ENCODE measurements around the gene MAMLD1.

Gene MAMLD1

DNA sequence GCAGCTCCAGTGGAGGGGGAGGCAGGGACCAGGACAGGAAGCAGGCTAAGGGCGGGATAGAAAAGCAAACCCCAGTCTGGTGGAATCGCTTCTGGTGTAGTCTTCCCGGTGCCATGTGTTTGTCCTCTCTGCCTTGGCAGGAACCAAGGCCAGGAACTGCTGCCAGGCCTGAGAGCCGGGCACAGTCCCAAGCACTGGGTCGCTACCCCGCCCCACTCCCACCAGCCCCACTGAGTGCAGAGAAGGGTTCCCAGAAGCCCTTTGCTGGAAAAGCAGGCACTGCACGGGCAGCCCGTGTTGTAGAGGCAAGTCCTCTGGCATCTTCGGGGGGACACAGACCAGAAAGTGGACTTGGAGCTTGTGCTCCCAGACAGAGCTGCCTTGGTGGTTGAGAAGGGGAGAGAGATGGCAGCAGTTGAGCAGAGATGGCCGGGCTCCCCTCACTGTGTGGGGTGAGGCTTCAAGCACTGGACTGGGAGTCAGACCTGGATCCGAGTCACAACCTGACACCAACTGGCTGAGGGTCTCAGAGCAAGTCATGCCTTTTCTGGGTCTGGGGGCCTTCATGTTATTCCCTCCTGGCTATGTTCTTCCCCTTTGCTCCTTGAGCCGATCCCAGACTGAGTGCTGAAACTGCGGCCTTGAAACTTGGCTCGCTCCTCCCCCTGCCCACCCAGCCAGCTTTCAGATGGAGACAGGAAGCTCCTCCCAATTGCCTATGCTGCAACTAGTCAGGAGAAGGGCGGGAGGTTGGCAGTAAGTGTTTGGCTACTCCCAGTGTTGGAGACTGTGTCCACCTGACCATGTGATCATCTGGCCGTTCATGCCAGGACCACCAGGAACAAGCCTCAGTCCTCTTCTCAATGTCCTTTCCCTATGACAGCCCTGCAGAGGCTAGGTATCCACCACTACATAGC, 145.6 kb downstream of the MAMLD1 start:
- H3F3A ChIP-seq (ENCODE audit: insufficient read depth, low read length): no peaks in the 10 kb centered on the region
- no peaks in the 10 kb centered on the region for H3K9me2 ChIP-seq (ENCODE audit: low read depth, low read length)
- no peaks in the 10 kb centered on the region for H3K9me3 ChIP-seq (ENCODE audit: low read length)
- H3K9ac ChIP-seq (ENCODE audit: low read length): no peak overlapping the region
- TF ChIP-seq, protein P1, sequence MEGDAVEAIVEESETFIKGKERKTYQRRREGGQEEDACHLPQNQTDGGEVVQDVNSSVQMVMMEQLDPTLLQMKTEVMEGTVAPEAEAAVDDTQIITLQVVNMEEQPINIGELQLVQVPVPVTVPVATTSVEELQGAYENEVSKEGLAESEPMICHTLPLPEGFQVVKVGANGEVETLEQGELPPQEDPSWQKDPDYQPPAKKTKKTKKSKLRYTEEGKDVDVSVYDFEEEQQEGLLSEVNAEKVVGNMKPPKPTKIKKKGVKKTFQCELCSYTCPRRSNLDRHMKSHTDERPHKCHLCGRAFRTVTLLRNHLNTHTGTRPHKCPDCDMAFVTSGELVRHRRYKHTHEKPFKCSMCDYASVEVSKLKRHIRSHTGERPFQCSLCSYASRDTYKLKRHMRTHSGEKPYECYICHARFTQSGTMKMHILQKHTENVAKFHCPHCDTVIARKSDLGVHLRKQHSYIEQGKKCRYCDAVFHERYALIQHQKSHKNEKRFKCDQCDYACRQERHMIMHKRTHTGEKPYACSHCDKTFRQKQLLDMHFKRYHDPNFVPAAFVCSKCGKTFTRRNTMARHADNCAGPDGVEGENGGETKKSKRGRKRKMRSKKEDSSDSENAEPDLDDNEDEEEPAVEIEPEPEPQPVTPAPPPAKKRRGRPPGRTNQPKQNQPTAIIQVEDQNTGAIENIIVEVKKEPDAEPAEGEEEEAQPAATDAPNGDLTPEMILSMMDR (IDR thresholded peaks at IDR 0.05; ENCODE audit: low read length): no peak
- TF ChIP-seq EZH2 (IDR thresholded peaks at IDR 0.05; ENCODE audit: borderline replicate concordance, low read length): no peak
- no peaks in the 10 kb centered on the region for H3K4me1 ChIP-seq (ENCODE audit: insufficient read depth, low read length, severe bottlenecking)
- H4K20me1 ChIP-seq (ENCODE audit: insufficient read depth, low read length): no peaks in the 10 kb centered on the region
- no peak overlapping the region for H3K27ac ChIP-seq (ENCODE audit: low read depth, low read length, poor library complexity, severe bottlenecking)
- H3K4me3 ChIP-seq (ENCODE audit: low read depth, low read length, poor library complexity, severe bottlenecking): no peak overlapping the region
- no peaks in the 10 kb centered on the region for H3K79me2 ChIP-seq (ENCODE audit: insufficient read depth, low read length)
- no peak overlapping the region for H2AFZ ChIP-seq (ENCODE audit: low read length)
- no peak overlapping the region for H3K4me2 ChIP-seq (ENCODE audit: low read length)
- H3K27me3 ChIP-seq (ENCODE audit: insufficient read depth, low read length): no peaks in the 10 kb centered on the region
- no peaks in the 10 kb centered on the region for H3K36me3 ChIP-seq (ENCODE audit: insufficient read depth, low read length)

DNA sequence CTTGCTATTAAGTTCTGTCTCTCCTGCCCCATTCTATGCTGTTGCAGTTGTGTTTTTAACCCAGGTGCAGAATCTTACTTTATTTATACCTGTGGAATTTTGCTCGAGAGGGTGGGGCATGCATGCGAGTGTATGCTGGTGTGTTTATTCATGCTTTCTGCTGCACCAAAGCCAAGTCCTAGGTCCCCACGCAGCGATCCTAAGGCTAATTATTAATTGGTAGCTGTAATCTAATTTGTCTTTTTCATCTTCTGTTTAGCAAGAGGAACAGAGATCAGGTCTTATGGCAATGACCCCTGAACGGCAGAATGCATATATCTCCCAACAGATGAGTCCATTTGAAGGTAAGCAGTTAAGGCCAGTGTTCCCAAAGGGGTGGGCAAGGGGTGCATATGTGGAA, 146.6 kb downstream of the MAMLD1 start:
- Histone ChIP-seq H3K79me2 (ENCODE audit: insufficient read depth, low read length) (no peaks in the 10 kb centered on the region), H2AFZ (ENCODE audit: low read length) (no peak overlapping the region), H3K9me2 (ENCODE audit: low read depth, low read length) (no peaks in the 10 kb centered on the region), H3K9me3 (ENCODE audit: low read length) (no peaks in the 10 kb centered on the region), H3K4me2 (ENCODE audit: low read length) (no peak overlapping the region), H3K4me3 (ENCODE audit: low read depth, low read length, poor library complexity, severe bottlenecking) (no peak overlapping the region), H3K27me3 (ENCODE audit: insufficient read depth, low read length) (no peaks in the 10 kb centered on the region), H3K36me3 (ENCODE audit: insufficient read depth, low read length) (no peaks in the 10 kb centered on the region), H3K27ac (ENCODE audit: low read depth, low read length, poor library complexity, severe bottlenecking) (no peak overlapping the region), H3F3A (ENCODE audit: insufficient read depth, low read length) (no peaks in the 10 kb centered on the region), H4K20me1 (ENCODE audit: insufficient read depth, low read length) (no peaks in the 10 kb centered on the region), H3K9ac (ENCODE audit: low read length) (no peak overlapping the region), H3K4me1 (ENCODE audit: insufficient read depth, low read length, severe bottlenecking) (no peaks in the 10 kb centered on the region)
- TF ChIP-seq, protein P1 (IDR thresholded peaks at IDR 0.05; ENCODE audit: low read length): no peak
- no peak for TF ChIP-seq EZH2 (IDR thresholded peaks at IDR 0.05; ENCODE audit: borderline replicate concordance, low read length)

DNA sequence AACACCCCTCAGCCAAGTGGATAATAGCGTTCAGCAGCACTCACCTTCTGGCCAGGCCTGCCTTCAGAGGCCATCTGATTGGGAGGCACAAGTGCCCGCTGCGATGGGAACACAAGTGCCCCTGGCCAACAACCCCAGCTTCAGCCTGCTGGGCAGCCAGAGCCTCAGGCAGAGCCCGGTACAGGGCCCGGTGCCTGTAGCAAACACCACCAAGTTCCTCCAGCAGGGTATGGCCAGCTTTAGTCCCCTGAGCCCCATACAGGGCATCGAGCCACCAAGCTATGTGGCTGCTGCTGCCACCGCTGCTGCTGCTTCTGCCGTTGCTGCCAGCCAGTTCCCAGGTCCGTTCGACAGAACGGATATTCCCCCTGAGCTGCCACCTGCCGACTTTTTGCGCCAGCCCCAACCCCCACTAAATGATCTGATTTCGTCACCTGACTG, 149.4 kb downstream of the MAMLD1 start:
- Histone ChIP-seq H2AFZ (ENCODE audit: low read length) (no peak overlapping the region), H3K4me1 (ENCODE audit: insufficient read depth, low read length, severe bottlenecking) (no peaks in the 10 kb centered on the region), H3K27ac (ENCODE audit: low read depth, low read length, poor library complexity, severe bottlenecking) (no peak overlapping the region), H3K36me3 (ENCODE audit: insufficient read depth, low read length) (no peaks in the 10 kb centered on the region), H3K79me2 (ENCODE audit: insufficient read depth, low read length) (no peaks in the 10 kb centered on the region), H3K27me3 (ENCODE audit: insufficient read depth, low read length) (no peaks in the 10 kb centered on the region), H3K4me3 (ENCODE audit: low read depth, low read length, poor library complexity, severe bottlenecking) (no peak overlapping the region), H4K20me1 (ENCODE audit: insufficient read depth, low read length) (no peaks in the 10 kb centered on the region), H3K4me2 (ENCODE audit: low read length) (no peak overlapping the region), H3F3A (ENCODE audit: insufficient read depth, low read length) (no peaks in the 10 kb centered on the region), H3K9ac (ENCODE audit: low read length) (no peak overlapping the region), H3K9me2 (ENCODE audit: low read depth, low read length) (no peaks in the 10 kb centered on the region), H3K9me3 (ENCODE audit: low read length) (no peaks in the 10 kb centered on the region)
- TF ChIP-seq, protein P1 (IDR thresholded peaks at IDR 0.05; ENCODE audit: low read length): no peak
- no peak for TF ChIP-seq EZH2 (IDR thresholded peaks at IDR 0.05; ENCODE audit: borderline replicate concordance, low read length)

Data from OCI-LY1 (cell line).